ENCODE measurements around the gene CCDC186.

- TF ChIP-seq, protein P1, sequence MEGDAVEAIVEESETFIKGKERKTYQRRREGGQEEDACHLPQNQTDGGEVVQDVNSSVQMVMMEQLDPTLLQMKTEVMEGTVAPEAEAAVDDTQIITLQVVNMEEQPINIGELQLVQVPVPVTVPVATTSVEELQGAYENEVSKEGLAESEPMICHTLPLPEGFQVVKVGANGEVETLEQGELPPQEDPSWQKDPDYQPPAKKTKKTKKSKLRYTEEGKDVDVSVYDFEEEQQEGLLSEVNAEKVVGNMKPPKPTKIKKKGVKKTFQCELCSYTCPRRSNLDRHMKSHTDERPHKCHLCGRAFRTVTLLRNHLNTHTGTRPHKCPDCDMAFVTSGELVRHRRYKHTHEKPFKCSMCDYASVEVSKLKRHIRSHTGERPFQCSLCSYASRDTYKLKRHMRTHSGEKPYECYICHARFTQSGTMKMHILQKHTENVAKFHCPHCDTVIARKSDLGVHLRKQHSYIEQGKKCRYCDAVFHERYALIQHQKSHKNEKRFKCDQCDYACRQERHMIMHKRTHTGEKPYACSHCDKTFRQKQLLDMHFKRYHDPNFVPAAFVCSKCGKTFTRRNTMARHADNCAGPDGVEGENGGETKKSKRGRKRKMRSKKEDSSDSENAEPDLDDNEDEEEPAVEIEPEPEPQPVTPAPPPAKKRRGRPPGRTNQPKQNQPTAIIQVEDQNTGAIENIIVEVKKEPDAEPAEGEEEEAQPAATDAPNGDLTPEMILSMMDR (IDR thresholded peaks at IDR 0.05; ENCODE audit: borderline replicate concordance, extremely low read depth, low read length, poor library complexity, severe bottlenecking) = no peak
- no peak for TF ChIP-seq EZH2 (IDR thresholded peaks at IDR 0.05; ENCODE audit: borderline replicate concordance, low read depth, low read length, severe bottlenecking)
Observed at GRCh38 chr10:114075093-114075492, 98.9 kb downstream of the CCDC186 start.

All from DND-41 (cell line).